GM21619 (cell line): ENCODE measurements around the gene CLASP1.

ENCODE experiments used
- ATAC-seq: cut with Tn5 transposase; IDR thresholded peaks from one replicate; pipeline ENCODE4 v1.9.1; 2021; ENCODE audit not compliant: unreplicated experiment

Gene CLASP1

DNA sequence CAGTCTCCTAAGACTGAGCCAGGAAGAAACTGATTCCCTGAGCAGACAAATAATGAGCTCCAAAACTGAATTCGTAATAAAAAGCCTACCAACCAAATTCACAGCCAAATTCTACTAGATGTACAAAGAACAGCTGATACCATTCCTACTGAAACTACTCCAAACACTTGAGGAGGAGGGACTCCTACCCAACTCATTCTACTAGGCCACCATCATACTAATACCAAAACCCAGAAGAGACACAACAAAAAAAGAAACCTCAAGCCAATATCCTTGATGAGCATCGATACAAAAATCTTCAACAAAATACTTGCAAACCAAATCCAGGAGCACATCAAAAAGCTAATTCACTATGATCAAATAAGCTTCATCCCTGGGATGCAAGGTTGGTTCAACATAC, 98.6 kb downstream of the CLASP1 start:
- ATAC-seq, result no peak

DNA sequence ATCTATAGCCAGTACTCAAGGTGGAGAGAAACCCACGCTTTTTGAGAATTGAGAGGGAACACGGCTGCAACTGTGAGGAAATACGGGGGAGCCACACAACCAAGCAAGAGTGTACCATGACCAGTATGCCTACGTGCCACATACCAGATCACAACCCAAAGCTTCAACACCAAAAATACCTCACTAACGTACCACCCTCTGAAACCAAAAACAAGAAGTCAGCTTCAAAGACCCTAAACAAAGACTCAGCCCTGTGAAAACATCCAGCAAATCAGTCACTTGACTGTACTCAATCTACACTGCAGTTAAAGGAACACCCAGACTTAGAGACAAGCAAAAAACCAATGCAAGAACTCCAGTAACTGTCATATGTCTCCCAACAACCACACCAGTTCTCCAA, 101.6 kb downstream of the CLASP1 start:
- no peak for ATAC-seq

DNA sequence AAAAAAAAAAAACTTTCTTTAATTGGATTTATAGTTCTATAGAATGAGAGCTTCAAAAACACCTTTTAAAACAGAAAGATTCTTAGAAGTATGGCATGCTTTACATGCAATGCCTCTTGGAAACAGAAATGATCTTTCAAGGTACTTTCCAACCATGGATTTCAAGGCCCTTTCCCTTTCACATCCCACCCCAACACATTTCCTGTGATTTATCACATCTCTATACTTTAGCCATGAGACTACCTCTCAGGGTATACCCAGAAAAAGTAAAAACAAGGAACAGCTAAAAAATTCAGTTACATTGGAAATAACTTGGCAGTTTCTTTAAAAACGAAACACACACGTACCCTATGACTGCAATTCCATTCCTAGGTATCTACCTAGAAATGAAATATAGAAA, 103.3 kb downstream of the CLASP1 start:
- no peak for ATAC-seq

DNA sequence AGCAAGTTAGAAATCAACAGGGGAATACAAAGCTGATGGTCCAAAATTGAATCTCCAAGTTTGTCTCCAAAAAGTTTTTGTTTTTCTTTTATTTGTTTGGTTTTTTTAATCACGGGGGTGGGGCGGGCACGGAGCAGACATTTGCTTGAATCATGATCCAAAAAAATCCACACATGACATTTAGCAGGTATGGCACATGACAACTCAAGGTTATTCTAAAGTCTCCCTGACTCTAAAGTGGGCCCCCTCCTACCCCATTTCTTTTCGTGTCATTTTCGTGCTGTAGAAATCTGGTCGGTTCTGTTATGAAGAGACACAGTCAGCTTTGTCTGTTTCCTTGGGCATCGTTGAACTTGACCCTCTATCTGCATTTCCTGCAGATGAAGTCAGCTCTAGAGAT, 104.0 kb downstream of the CLASP1 start:
- ATAC-seq, result no peak

DNA sequence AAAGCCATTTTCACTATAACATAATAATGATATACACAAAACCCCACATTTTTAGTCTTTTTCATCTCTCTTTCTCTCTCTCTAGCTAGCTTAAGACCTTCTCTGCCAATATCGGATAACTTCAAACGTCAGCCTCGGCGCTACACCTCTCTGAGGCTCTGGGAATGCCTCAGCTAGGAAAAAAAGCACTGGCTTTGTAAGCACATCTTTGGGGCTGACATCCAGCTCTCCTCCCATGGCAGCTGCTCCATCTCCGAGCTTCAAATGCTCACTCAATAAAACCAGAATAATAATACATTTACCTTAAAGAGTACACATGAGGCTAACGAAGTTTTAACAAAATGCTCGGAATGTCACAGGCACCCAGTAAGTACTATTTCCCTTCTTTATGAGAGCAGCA, 107.8 kb downstream of the CLASP1 start:
- ATAC-seq, result no peak

DNA sequence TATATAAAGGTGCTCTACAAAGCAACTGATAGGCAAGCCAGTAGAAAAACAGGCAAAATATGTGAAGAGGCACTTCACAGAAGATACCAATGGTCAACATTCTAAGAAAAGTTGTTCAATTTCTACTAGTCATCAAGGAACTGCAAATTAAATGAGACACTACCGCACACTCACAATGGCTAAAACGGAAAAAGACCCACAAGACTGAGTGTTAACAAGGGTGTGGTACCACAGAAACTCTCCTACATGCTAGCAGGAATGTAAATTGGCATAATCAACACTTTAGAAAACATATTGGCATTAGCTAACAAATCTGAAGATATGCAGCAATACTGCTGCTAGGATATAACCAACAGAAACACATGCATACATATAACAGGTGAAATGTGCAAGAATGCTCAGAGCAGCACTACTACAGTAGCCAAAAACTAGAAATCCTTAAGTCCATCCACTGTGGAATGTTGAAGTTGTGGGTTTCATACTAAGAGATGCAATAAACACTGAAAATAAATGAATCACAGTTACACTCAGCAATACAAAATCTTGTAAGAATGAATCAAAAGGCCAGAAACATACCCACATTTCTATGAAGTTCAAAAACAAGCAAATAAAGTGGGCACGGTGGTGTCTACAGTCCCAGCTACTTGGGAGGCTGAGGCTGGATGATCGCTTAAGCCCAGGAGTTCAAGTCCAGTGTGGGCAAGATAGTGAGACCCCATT, 109.4 kb downstream of the CLASP1 start:
- ATAC-seq, result no peak

DNA sequence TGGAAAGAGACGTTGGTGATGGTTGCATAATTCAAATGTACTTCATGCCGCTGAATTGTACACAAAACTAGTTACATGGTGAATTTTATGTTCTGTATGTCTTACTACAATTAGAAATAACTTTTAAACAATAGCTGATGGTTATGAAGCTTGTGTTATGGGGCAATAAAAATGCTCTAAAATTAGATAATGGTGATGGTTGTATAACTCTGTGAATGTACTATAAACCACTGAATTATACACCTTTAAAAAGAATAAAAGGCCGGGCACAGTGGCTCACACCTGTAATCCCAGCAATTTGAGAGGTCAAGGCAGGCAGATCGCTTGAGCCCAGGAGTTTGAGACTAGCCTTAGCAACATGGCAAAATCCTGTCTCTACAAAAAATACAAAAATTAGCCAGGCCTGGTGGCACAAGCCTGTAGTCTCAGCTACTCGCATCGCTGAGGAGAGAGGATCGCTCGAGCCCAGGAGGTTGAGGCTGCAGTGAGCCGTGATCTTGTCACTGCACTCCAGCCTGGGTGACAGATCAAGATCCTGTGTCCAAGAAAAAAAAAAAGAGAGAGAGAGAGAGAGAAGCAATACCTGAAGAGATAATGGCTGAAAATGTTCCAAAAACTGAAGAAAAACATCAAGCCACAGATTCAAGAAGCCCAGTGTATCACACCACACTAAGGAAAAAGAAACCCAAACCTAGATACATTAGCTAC, 112.3 kb downstream of the CLASP1 start:
- no peak for ATAC-seq

DNA sequence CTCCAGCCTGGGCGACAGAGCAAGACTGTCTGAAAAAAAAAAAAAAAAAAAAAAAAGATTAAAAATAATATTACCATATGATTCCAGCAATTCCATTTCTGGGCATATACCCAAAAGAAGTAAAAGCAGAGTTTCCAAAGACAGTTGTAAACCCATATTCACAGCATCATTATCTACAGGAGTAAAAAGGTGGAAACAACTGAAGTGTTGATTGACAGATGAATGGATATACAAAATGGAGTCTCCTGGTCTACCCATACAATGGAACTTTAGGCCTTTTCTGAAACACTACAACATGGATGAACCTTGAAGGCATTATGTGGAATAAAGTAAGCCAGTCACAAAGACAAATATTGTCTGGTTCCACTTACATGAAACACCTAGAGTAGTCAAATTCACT, 112.9 kb downstream of the CLASP1 start:
- ATAC-seq, result no peak

DNA sequence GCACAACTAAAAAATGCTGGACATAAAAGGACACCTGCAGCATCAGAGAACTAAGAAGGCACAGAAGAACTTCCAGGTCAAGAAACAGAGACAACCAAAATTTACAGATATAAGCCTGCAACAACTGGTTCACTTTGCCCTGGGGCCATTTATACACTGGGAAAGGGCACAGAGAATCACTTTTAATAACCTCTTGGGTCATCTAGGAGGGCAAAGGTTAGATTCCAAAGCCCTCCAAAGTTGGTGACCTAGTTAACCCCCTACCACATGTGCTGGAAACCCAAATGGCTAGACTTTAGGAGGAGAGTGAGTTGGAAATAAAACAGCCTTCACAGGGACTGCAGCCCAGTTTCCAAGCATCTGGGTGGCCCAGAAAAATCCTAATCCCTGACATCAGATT, 115.3 kb downstream of the CLASP1 start:
- no peak for ATAC-seq

DNA sequence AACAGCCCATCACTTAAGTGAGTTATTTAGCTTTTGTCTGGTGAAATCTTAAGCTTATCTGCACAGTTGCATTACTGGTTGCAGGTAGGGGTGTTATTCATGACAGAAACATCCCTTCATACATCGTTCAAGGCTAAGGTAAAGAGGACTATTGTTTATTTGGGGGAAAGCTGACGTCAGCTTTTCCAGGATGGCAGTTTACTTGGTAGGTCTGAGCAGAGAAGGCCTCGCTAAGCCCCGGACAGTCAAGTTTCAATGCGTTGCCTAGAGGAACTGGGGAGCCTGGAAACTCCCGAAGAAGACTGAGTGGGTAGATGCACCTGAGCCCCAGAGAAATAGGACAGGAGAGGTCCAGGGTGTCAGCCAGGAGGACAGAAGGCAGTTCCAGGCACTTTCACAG, 116.4 kb downstream of the CLASP1 start:
- ATAC-seq, result no peak

DNA sequence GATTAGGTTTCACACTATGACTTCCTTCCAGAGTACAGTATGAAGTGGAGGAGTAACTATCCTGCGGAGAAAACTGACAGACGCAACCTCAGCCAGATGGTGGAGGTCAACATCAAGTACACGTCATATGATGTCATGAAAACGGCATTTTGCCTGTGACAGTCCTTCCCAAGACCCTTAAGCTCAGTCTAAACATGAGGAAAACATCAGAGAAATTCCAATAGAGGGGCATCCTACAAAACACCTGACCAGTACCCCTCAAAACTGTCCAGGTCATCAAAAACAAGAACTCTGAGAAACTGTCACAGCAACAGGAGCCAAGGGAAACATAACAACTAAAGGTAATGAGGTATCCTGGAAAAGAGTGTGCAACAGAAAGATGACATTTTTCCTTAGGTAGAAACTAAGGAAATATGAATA, 116.9 kb downstream of the CLASP1 start:
- ATAC-seq, result no peak

DNA sequence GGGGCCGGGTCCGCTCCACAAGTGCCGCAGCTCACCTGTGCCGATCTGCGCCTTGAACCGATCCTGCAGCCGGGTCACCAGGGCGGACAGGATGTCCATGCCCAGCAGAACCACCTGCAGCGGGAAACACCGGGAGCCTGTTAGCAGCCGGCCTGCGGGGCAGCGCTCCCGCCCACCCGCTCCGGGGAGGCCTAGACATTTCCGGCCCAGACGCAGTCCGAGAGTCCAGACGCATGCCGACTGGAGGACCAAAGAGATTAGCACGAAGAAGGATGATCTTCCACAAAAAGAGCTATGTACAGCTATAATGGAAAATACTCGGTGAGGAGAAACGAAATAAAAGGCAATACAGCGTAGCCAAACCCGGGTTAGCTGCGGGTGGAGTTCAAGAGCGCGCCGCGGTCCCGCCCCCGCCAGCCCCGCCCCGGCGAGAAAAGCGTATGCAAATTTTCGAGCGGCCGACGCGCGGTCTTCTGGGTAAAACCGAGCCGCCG, 119.0 kb downstream of the CLASP1 start:
- ATAC-seq, result peak; percentile 62

DNA sequence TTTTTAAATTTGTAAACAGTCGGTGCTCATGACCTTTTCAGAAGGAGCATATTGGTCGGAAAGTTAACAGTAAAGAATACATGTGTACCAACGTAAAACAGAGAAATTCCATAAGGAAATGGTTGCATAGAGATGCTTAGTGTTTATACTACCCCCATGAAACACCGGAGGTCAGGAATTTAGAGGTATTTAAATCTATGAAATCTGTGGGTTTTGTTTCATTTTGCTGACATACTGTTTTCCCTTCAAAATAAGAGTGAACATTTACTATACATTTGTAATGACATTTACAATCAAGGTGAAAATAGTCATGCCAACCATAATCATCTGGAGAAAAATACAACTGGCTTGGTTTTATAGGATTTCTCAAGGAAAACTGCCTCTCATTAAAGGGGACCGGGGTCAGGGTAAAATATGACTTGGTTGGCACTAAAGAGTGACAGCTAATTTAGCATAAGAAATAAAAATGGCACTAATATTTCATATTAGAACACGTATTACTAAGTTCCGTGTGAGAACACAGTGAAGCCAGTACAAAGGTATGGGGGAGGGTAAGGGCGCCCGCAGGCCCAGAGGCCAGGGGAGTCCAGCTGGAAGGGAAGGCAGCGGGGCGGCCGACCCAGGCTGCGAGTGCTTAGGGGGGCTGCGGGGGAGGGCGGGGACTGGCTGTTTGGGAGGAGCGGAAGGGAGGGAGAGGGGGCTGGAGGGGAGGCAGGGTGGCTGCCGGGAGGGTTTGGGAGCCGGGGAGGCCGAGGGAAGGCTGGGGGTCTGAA, 119.6 kb downstream of the CLASP1 start:
- ATAC-seq, result peak; percentile 0

DNA sequence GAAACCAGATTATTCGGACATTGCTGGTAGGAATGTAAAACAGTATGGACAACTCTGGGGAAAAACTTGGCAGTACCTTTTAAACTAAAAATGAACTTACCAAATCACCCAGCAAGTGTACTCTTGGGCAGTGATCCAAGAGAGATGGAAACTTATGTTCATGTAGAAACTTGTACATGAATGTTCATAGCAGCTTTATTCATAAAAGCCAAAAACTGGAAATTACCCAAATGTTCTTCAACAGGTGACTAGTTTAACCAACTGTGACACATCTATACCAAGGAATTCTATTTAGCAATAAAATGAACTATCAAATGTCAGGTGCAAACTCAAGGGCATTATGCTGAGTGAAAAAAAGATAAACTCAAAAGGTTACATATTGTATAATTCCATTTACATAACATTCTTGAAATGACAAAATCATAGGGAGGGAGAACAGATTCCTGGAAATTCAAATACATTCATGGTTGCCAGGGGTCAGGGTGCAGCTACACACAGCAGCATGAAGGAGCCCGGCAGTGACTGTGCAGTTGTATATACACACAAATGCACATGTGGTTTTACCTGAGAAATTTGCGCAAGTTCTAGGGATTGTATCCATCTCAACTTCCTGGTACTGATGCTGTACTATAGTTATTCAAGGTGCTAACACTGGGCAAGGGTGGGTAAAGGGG, 122.1 kb downstream of the CLASP1 start:
- ATAC-seq, result no peak

DNA sequence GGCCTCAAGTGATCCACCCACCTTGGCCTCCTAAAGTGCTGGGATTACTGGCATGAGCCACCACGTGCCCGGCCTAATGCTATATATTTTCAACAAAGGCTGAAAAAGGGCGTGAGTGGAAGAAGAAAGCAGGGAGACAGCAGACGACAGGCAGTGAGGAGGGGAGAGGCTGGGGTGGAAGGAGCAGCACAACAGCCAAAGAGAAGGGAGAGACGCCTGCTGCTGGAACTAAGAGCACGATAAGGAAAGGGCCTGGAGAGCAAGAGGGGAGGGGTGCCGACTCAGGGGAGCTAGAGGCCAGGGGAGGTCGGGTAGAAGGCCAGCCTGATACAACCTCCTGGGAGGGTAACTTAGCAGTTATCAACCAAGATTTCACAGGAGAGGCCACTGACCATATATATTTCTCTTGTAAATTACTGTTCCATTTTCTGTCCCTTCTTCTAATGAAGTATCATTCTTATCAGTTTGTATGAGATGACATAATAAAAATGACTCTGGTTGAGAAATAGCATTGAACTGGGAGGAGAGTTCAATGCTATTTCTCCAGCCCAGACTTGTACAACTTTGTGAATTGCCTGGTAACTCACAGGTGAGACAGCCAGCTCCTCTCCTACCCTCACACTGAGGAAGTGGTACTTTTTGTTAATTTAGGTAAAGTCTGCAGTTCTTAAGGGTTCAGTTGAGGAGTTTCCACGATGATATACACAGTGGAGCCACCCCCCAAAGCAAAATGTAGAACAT, 124.4 kb downstream of the CLASP1 start:
- no peak for ATAC-seq

DNA sequence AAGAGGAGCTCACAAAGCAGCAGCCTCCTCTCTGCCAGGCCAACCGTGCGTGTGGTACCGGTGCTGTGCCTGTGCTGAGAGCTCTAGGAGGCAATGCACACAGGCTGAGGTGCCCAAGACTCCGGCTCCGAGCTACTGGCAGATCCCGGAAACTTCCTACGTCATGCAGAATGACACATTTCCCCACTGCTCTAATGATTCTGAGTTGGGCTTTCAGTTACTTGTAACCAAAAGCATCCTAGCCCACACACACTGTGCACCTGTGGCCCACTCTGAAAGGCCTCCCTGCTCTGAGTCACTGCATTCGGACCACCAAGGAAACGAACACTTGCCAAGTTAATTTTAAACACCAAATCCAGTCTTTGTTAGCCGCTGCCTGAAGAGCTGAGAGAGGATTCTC, 127.9 kb downstream of the CLASP1 start:
- ATAC-seq, result no peak

DNA sequence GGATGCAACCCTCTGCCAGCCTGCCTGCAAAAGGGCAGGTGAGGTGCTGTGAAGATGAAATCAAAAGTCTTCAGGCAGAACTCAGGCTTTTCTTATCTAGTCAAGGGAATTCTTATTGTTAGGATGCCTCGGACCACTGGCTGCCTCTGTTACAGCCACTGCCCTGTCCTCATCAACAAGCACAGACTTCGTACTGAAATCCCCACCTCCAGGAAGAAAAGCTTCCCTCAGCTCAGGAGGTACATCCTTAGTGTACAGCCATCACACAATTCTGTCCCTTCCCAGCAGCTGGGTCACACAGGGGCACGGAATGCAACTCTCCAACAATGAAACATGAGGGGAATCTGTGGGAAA, 128.6 kb downstream of the CLASP1 start:
- no peak for ATAC-seq

DNA sequence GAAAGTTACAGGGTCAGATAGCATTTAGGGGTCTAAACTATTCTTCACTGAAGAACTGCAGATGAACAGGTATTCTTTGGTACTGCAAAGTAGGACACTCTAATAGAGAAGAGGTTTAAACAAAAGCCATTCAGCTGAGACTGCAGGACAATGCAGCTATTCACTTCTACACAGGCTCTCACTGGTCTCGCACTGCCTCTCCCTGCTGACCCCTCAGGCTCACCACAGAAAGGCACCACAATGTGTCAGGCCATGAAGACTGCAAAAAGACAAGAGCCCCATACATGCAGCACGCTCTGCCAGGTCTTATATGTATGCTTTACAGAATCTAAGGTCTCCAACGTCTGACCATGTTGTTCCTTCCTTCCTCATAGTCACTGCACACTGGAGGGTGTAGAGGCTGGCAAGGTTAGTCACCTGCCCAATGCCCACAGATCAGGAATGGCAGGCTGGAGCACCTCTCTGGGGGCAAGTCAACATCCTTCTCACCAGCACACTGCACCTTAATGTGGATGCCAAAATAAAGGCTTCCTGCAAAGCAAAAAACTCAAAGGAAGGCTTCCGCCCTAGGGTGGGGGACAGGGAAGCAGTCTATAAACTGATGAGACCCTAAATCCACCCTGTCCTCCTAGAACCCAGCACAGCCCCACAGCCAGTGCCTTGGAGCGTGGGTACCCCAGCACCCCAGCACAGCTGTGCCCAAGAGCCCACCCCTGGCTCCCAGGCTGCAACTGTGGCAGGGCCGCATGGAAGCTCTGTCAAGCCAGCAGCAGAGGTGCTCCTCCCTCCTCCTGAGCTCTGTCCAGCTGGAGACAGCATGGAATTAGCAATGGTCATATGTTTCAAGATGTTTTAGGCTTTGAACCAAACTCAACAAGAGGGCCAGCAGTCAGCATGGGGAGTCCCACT, 129.3 kb downstream of the CLASP1 start:
- ATAC-seq, result no peak

DNA sequence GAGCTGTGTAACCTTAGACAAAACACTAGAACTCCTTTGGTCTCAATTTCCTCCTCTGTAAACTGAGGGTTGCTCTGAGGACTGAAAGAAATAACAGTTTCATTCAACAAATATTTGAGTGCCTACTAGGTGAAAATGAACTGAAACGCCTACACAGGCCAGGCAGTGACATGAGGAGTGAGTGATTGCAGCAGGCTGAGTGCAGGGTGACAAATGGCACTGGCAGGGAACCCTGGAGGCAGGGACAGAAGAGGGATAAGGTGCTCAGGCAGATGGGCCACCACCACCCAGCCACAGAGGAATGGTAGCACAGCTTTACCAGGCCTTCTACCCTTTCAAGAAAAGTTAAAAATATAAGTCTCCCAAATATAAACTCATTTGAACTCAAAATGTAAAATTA, 130.1 kb downstream of the CLASP1 start:
- no peak for ATAC-seq
